AG09319 (cell line): ENCODE data around the gene NUFIP2.

Experiments
- DNase-seq: peaks from one replicate; pipeline ENCODE4 v3.0.0-alpha.2; 2010; ENCODE audit warnings: low read depth; ENCODE audit errors: extremely low read depth
- TF ChIP-seq, protein P1 (sequence below): IDR thresholded peaks from 2 replicates; pipeline ENCODE4 v1.5.1; 2011; ENCODE audit warnings: low read depth, mild to moderate bottlenecking, inconsistent platforms, low read length, moderate library complexity

The NUFIP2 gene

DNA sequence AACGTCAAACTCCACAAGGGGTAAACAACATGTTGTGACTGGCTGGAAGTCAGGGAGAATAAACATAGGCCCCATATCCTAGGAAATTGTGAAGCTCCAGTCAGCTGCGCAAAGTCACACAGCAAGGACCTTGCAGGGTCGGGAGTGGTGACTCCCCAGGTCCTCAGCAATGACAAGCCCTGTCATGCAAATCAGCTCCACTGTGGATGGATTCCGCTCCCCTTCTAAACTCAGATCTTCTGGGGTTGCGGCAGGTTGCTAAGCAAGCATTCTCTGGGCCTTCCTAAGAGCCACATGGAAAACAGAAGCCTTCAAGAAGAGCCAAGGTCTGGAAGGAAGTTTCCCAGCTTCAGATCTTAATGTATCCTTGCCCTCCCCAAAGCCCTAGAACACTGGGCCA lies 84.9 kb downstream of the NUFIP2 start:
- TF ChIP-seq, protein P1, sequence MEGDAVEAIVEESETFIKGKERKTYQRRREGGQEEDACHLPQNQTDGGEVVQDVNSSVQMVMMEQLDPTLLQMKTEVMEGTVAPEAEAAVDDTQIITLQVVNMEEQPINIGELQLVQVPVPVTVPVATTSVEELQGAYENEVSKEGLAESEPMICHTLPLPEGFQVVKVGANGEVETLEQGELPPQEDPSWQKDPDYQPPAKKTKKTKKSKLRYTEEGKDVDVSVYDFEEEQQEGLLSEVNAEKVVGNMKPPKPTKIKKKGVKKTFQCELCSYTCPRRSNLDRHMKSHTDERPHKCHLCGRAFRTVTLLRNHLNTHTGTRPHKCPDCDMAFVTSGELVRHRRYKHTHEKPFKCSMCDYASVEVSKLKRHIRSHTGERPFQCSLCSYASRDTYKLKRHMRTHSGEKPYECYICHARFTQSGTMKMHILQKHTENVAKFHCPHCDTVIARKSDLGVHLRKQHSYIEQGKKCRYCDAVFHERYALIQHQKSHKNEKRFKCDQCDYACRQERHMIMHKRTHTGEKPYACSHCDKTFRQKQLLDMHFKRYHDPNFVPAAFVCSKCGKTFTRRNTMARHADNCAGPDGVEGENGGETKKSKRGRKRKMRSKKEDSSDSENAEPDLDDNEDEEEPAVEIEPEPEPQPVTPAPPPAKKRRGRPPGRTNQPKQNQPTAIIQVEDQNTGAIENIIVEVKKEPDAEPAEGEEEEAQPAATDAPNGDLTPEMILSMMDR = no peak
- no peak for DNase-seq

DNA sequence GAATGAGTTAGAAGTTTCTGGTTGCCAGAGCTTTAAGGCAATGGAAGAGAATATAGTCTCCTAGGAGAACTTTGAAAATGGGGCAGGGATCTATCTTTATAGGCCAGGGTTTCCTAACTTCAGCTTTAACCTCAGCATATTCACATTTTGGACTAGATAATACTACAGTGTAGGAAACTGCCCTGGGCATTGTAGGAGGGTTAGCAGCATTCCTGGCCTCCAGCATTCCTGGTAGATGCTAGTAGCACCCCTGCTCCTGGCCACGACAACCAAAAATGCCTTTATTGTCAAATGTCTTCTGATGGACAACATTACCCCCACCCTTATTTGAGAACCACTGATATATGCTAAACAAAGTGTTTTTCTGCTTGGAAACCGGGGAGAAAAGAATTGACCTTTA lies 86.0 kb downstream of the NUFIP2 start:
- DNase-seq = no peak
- TF ChIP-seq, protein P1 = no peak
